Activated T-cell treated with anti-CD3 and anti-CD28 coated beads, Interleukin-2, amount 50 U/mL, for 48 hours (primary cell): Measurements from ENCODE around the gene CEP295NL.
A peak's percentile ranks its signal among the peaks of the same experiment; 100 is the strongest.
"Not testable (repeated sequence)": the region's sequence is repeated elsewhere in the genome, so short reads cannot be mapped to it uniquely, and the experiment has no call there.

ENCODE experiments used
- DNase-seq, 2 experiments: peaks; one replicate each; pipeline ENCODE4 v3.0.0-alpha.2; 2020

The CEP295NL gene

GRCh38 chr17:78903101-78903779 lies at the start of gene CEP295NL:
Gene CEP295NL (minus strand): TSS chr17:78903201. CDS start chr17:78901828, 1,373 bp downstream.
- DNase-seq: peak; percentile 52 to 54

GRCh38 chr17:78952706-78953105 lies 49.7 kb upstream of the CEP295NL start:
- DNase-seq: no peak

DNA sequence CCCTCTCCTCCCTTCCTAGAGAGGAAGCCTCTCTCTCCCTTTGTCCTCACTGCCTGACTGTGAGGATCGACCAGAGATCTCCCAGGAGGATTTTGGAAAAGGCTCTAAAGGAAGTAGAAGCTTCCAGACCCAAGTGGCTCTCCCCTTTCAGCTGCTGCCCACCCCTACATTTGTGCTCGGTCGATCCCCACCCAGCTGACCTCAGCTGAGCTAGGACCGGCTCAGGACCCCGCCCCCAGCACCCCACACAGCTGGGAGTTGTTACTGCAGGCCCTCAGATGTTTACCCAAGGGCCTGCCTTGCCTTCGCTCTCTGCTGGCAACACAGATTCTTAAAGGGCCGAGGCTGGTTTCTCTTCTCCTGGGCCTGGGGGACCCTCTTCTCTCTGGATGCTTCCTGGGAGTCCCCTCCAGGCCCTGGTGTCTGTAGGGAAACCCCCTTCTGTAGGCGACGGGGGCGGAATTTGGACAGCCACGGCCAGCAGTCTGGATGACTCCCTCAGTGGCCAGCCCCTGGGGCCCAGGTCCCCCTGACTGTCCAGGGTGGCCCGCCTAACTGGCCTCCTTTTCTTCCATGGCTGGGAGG lies 49.1 kb upstream of the CEP295NL start:
- DNase-seq: no peak

- DNase-seq: no peak
Observed at GRCh38 chr17:78950870-78951269, 47.9 kb upstream of the CEP295NL start.

DNA sequence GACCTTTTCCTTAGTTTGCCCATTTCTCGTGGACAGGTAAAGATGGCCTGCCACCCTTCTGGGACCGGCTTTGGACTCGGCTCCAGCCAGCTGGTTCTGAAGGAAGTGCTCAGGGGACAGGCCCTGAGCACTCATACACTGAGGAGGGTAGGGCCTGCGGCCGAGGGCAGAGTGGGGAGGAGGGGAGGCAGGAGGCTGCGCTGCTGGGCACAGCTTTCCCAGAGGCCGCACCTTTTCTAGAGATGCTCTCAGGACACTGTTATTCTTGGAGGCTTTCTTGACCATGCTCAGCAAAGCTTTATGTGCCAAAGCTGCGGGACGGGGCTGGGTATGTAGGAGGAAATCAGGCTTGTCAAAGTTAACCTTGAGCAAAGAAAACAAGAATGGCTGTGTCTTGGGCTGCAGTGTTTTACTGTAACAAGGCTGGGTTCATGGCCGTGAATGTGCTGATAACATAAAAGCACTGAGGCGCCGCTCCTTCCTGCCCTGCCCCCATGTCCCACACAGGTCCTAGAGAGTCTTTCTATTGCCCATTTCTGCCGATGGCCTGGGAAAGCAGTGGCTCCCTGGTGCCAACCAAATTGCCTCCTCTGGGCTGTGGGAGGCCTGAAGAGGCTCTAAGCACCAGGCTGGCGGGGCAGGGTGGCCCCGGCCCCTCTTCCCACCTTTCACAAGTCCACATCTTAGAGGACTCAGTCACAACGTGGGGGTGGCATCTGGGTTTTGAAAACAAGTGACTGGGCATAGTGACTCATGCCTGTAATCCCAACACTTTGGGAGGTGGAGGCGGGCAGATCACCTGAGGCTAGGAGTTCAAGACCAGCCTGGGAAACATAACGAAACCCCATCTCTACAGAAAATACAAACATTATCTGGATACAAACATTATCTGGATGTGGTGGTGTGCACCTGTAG lies 44.5 kb upstream of the CEP295NL start:
- DNase-seq: no peak

- DNase-seq: no peak
Observed at GRCh38 chr17:78946631-78947030, 43.6 kb upstream of the CEP295NL start.

GRCh38 chr17:78946131-78946530 lies 43.1 kb upstream of the CEP295NL start:
- no peak for DNase-seq

GRCh38 chr17:78945455-78945854 lies 42.5 kb upstream of the CEP295NL start:
- not testable (repeated sequence) for DNase-seq

GRCh38 chr17:78944956-78945355 lies 42.0 kb upstream of the CEP295NL start:
- DNase-seq: no peak

DNA sequence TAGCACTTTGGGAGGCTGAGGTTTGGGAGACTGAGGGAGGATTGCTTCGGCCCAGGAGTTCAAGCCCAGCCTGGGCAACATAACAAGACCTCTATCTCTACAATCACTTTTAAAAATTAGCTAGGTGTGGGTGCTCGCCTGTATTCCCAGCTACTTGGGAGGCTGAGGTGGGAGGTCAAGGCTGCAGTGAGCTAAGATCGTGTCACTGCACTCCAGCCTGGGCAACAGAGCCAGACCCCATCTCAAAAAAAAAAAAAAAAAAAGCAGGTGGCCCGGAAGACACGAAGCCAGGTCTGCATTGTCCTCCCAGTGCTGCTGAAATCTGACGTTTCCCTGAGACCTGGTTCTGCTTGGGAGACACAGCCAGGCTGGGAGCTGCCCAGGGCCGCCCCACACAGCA lies 41.0 kb upstream of the CEP295NL start:
- DNase-seq: no peak

GRCh38 chr17:78940708-78941107 lies 37.7 kb upstream of the CEP295NL start:
- no peak for DNase-seq

DNA sequence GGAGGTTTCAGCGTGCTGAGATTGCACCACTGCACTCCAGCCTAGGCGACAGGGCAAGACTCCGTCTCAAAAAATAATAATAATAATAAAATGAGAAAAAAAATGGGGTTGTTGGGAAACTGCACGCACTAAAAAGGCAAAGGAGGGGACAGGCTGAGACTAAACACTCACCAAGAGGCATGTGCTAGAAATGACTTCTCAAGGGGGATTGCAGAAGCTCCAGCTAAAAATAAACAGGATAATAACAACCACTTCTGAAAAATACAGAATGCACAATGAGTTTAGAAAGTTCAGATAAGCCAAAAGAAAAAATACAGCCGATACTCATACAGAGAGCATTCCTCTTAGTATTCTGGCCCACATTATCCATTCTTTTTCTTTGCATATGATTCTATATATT lies 37.3 kb upstream of the CEP295NL start:
- no peak for DNase-seq

DNA sequence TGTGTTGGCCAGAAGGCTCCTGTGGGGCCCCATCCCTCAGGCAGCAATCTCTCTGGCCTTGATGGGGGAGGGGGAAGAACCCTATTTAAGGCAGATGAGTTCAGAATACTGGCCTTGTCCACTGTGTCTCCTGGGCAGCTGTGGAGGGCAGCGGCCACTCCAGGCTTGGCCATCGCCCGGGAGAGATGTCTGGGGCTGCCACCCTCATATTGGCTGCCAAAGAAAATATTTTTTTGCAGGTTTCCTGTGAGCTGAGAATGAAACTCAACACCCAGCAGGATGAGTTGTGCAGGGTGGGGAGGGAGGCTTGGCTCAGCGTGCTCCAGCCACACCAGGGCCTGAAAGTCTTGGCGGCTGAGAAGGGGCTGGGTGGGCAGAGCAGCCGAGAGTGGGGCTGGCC lies 36.6 kb upstream of the CEP295NL start:
- DNase-seq: no peak

DNA sequence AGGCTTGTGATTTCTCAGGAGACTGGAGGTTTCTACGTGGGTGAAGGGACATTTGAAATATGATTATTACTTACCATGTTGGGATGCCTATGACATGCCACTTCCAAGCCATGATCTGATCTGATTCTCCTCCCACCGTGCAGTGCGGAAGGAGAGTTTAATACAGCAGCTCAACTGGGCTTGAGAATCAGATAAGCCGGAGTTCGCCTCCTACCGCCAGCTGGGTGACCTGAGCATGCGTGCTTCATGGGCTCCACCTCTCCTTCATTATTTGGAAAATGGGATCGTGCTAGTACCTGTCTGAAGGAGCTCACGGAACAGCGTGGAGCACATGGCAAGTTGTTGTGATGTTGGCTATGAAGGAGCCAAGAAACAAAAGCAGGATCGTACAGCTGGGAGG lies 34.6 kb upstream of the CEP295NL start:
- no peak for DNase-seq

GRCh38 chr17:78935419-78936323 lies 32.7 kb upstream of the CEP295NL start:
- DNase-seq: no peak

DNA sequence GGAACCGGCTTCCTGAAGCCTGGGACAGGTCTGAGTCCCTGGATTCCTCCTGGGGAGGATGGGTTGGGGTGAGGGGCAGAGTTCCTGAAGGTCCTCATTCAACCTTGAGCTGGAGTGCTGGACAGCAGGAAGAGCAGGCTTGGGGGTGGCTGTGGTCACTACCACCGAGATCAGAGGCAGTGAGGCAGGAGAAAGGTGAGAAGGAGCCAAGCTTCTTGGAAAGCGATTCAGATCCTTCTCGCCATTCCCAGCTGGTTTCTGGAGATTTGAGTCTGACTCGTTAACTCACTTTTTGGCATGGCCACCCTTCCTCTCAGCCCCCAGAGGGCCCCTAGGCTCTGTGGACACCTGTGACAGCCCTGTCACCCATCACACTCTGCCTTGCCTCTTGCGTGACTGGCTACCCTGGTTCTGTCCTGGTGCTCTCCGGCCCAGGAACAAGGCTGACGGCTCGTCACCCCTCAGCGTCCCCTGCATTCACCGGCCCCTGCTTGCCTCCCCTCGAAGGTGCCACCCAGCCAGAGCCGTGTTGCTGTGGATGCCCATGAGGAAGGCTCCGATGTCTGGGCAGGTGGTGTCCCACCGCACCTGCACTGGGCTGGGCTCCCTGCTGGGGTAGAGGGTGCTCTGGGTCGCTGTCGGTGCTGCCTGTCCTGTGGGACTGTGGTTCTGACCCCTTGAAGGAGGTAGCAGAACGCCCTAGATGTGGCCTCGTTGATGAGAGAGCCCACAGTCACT lies 31.8 kb upstream of the CEP295NL start:
- no peak for DNase-seq

- no peak for DNase-seq
Observed at GRCh38 chr17:78933959-78934568, 31.1 kb upstream of the CEP295NL start.

- peak; percentile 59 to 67 for DNase-seq
Observed at GRCh38 chr17:78933025-78933958, 30.3 kb upstream of the CEP295NL start.

DNA sequence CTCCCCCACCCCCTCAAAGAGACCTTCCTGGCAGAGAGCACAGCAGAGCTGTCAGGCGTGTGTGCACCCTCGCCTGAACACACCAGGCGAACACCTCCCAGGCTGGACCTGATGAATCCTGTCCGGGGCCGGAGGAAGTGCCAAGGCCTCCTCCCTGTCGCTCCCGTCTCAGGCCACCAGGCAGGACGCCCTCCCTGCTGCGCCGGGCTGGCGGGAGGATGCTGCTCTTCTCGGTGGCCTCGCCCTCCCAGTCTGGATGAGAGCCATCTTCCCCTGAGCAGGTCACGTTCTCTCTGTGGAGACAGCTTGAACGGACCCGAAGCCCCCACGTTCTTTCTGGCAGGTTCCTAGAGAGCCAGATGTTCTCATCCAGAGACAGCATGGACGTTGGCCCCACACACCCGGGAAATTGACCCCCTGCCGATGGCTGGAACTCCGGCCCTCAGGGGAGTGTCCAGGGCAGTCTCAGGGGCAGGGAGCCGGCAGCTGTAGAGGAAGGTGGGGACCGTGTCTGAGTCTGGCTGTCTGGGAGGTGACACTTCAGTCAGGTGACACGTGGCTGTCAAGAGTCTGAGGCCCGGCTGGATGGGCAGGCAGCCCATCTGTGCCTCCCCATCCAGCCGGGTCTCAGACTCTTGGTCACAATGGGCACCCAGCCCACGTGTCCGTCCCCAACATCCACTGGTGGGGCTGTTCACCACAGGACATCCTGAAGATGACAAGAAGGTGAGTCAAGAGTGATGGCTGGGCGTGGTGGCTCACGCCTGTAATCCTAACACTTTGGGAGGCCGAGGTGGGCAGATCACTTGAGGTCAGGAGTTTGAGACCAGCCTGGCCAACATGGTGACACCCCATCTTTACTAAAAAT lies 27.1 kb upstream of the CEP295NL start:
- DNase-seq: no peak
